PC-3 (cell line): ENCODE data around the gene RDX.

ENCODE experiments used
- EZH2 ChIP-seq: fragments of 300-600 bp; sonication (generic); IDR thresholded peaks from one replicate; pipeline ENCODE4 v1.6.1; 2017; ENCODE audit warnings: antibody characterized with exemption, mild to moderate bottlenecking, low read length; ENCODE audit not compliant: unreplicated experiment
- EZH2phosphoT487 ChIP-seq: fragments of 300-600 bp; sonication (generic); IDR thresholded peaks from 2 replicates; pipeline ENCODE4 v1.6.1; 2018; ENCODE audit warnings: mild to moderate bottlenecking, antibody characterized with exemption, low read length, borderline replicate concordance
- TF ChIP-seq, protein P1 (sequence below): fragments of 300-600 bp; sonication (generic); conservative IDR thresholded peaks from 2 replicates; pipeline ENCODE4 v1.5.1; 2017; ENCODE audit warnings: antibody characterized with exemption, low read depth, mild to moderate bottlenecking, low read length

DNA sequence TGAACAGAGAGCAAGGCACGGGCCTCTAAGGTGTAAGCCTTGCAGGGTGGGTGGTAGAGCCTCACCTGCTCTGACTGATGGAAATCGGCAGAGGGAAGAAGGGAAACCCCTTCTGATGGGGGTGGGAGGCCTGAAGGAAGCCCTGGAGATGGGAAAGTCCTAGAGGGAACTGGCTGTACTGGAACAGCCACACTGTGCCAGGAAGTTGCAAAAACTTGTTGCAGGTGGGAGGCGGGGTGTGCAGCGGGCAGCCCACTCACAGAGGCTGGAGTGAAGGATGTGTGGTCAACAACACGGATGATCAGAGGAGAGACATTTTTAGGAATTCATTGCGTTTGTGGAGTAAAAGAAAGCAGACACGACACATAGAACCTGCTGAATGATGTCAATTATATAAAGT is 112.0 kb downstream of the RDX start:
- TF ChIP-seq EZH2, result no peak
- TF ChIP-seq, protein P1, sequence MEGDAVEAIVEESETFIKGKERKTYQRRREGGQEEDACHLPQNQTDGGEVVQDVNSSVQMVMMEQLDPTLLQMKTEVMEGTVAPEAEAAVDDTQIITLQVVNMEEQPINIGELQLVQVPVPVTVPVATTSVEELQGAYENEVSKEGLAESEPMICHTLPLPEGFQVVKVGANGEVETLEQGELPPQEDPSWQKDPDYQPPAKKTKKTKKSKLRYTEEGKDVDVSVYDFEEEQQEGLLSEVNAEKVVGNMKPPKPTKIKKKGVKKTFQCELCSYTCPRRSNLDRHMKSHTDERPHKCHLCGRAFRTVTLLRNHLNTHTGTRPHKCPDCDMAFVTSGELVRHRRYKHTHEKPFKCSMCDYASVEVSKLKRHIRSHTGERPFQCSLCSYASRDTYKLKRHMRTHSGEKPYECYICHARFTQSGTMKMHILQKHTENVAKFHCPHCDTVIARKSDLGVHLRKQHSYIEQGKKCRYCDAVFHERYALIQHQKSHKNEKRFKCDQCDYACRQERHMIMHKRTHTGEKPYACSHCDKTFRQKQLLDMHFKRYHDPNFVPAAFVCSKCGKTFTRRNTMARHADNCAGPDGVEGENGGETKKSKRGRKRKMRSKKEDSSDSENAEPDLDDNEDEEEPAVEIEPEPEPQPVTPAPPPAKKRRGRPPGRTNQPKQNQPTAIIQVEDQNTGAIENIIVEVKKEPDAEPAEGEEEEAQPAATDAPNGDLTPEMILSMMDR, result no peak
- TF ChIP-seq EZH2phosphoT487, result no peak
